Nephron (organoid): ENCODE measurements around the gene NLN.
A peak's percentile ranks its signal among the peaks of the same experiment; 100 is the strongest.

Experiments used
- H3K27ac Mint-ChIP-seq, 3 experiments: 2 replicates each; pipeline ENCODE4 v1.8.0; 2020; ENCODE audit warnings: mixed read lengths in 3 of 3, mild to moderate bottlenecking in 2 of 3, moderate library complexity in 1 of 3
- H3K27me3 Mint-ChIP-seq: 2 replicates; pipeline ENCODE4 v1.8.0; 2021; ENCODE audit warnings: low read depth, mild to moderate bottlenecking, moderate library complexity, mixed read lengths
- H3K36me3 Mint-ChIP-seq: 2 replicates; pipeline ENCODE4 v1.8.0; 2020; ENCODE audit warnings: low read depth, mixed read lengths
- H3K4me1 Mint-ChIP-seq: 2 replicates; pipeline ENCODE4 v1.8.0; 2020; ENCODE audit warnings: mixed read lengths
- H3K4me3 Mint-ChIP-seq, 3 experiments: 2 replicates each; pipeline ENCODE4 v1.8.0; 2020; ENCODE audit warnings: mild to moderate bottlenecking in 3 of 3, mixed read lengths in 3 of 3, moderate library complexity in 2 of 3
- H3K9me3 Mint-ChIP-seq: 2 replicates; pipeline ENCODE4 v1.8.0; 2020; ENCODE audit warnings: mixed read lengths
- CTCF ChIP-seq, 3 experiments: fragments of 200-600 bp; sonication (generic); IDR thresholded peaks; one replicate each; pipeline ENCODE4 v1.5.0; 2021; ENCODE audit warnings: antibody characterized with exemption in 3 of 3; ENCODE audit not compliant: unreplicated experiment in 3 of 3

Gene NLN

GRCh38 chr5:65823204-65823603, 101.2 kb downstream of the NLN start:
- peak overlapping the region; percentile 45 to 70 (median 64) for H3K27ac Mint-ChIP-seq
- H3K27me3 Mint-ChIP-seq = no peaks in the 10 kb centered on the region
- no peaks in the 10 kb centered on the region for H3K9me3 Mint-ChIP-seq
- H3K4me3 Mint-ChIP-seq = no peak overlapping the region
- peaks cover 68% of the 10 kb centered on the region for H3K4me1 Mint-ChIP-seq
- peaks cover 24% of the 10 kb centered on the region for H3K36me3 Mint-ChIP-seq
- no peak for TF ChIP-seq CTCF (IDR thresholded peaks at IDR 0.05; ENCODE audit: unreplicated experiment in 3 of 3)

- Mint-ChIP-seq H3K4me1 (peaks cover 68% of the 10 kb centered on the region), H3K36me3 (peaks cover 26% of the 10 kb centered on the region), H3K27me3 (no peaks in the 10 kb centered on the region), H3K4me3 (peak overlapping the region in 1 of 3 experiments; percentile 18), H3K9me3 (no peaks in the 10 kb centered on the region), H3K27ac (peak overlapping the region; percentile 45 to 70 (median 64))
- no peak for TF ChIP-seq CTCF (IDR thresholded peaks at IDR 0.05; ENCODE audit: unreplicated experiment in 3 of 3)
Measured at GRCh38 chr5:65823845-65824445, 101.9 kb downstream of the NLN start.

GRCh38 chr5:65825408-65826328, 103.7 kb downstream of the NLN start:
- peaks cover 73% of the 10 kb centered on the region for H3K4me1 Mint-ChIP-seq
- H3K27ac Mint-ChIP-seq = no peak overlapping the region
- no peak overlapping the region for H3K4me3 Mint-ChIP-seq
- TF ChIP-seq CTCF (IDR thresholded peaks at IDR 0.05; ENCODE audit: unreplicated experiment in 3 of 3) = no peak
- H3K27me3 Mint-ChIP-seq = no peaks in the 10 kb centered on the region
- H3K9me3 Mint-ChIP-seq = no peaks in the 10 kb centered on the region
- H3K36me3 Mint-ChIP-seq = peaks cover 26% of the 10 kb centered on the region

GRCh38 chr5:65828022-65828896, 106.3 kb downstream of the NLN start:
- Mint-ChIP-seq H3K4me3 (peak overlapping the region in 1 of 3 experiments; percentile 34), H3K36me3 (peaks cover 25% of the 10 kb centered on the region)

GRCh38 chr5:65830856-65831255, 108.9 kb downstream of the NLN start:
- Mint-ChIP-seq H3K27me3 (no peaks in the 10 kb centered on the region), H3K4me3 (no peak overlapping the region), H3K4me1 (peaks cover 58% of the 10 kb centered on the region), H3K27ac (peak overlapping the region in 1 of 3 experiments; percentile 45), H3K36me3 (peaks cover 10% of the 10 kb centered on the region), H3K9me3 (no peaks in the 10 kb centered on the region)
- TF ChIP-seq CTCF (IDR thresholded peaks at IDR 0.05; ENCODE audit: unreplicated experiment in 3 of 3) = no peak

More at GRCh38 chr5:65828022-65828896, 106.3 kb downstream of the NLN start:
- H3K27ac Mint-ChIP-seq = peak overlapping the region; percentile 61 to 77 (median 64)
- H3K27me3 Mint-ChIP-seq = no peaks in the 10 kb centered on the region
- no peak for TF ChIP-seq CTCF (IDR thresholded peaks at IDR 0.05; ENCODE audit: unreplicated experiment in 3 of 3)
- H3K4me1 Mint-ChIP-seq = peaks cover 75% of the 10 kb centered on the region
- H3K9me3 Mint-ChIP-seq = no peaks in the 10 kb centered on the region
